ENCODE data around the gene TMEM190.

DNA sequence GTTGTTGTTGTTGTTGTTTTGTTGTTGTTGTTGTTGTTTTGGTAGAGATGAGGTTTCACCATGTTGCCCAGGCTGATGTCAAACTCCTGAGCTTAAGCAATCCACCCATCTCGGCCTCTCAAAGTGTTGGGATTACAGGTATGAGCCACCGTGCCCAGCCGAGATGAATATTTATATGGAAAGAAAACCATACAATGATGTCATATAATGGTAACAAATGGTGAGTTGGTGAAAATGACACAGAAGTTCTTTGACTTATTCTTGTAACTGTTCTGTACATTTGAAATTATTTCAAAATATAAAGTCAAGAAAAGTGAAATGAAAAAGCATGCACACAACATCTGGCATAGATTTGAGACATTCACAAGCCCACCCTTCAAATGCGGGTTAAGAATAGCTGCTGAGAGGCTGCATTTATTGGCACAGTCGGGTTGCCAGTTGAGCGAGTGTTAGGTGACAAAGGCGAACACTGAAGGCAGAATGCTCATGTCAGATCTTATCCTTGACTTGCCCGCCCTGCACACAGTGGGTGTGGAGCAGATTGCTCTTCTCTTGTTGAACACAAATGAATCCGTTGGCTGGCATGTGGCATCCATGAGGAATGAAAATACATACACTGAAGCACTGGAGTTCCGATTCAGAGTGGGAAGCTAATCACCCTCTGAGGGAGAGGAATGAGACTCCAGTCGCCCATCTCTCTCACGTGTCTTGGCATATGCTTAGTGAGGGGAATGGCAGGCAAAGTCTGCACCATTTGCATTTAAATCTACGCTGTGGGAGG is 46.8 kb downstream of the TMEM190 start:
- TF ChIP-seq, protein P1, sequence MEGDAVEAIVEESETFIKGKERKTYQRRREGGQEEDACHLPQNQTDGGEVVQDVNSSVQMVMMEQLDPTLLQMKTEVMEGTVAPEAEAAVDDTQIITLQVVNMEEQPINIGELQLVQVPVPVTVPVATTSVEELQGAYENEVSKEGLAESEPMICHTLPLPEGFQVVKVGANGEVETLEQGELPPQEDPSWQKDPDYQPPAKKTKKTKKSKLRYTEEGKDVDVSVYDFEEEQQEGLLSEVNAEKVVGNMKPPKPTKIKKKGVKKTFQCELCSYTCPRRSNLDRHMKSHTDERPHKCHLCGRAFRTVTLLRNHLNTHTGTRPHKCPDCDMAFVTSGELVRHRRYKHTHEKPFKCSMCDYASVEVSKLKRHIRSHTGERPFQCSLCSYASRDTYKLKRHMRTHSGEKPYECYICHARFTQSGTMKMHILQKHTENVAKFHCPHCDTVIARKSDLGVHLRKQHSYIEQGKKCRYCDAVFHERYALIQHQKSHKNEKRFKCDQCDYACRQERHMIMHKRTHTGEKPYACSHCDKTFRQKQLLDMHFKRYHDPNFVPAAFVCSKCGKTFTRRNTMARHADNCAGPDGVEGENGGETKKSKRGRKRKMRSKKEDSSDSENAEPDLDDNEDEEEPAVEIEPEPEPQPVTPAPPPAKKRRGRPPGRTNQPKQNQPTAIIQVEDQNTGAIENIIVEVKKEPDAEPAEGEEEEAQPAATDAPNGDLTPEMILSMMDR (IDR thresholded peaks at IDR 0.05): no peak
- TF ChIP-seq EZH2 (IDR thresholded peaks at IDR 0.05; ENCODE audit: borderline replicate concordance, insufficient read depth, low read depth, low read length, poor library complexity, severe bottlenecking): no peak

All from B cell (primary cell).